ENCODE measurements around the gene PPP2R2B. TPM values are rescaled to one million over a fixed set of nuclear protein-coding genes. Genes with fewer than 3 reads are reported as not detected.

Gene PPP2R2B
- total RNA-seq, 6 experiments from 2014 or later, result 0.15 to 0.77 (median 0.27) TPM

GRCh38 chr5:146889169-146889568 is 10.6 kb upstream of the PPP2R2B start:
- H3K9me3 ChIP-seq, result no peaks in the 10 kb centered on the region
- ATAC-seq (no peak), DNase-seq (no peak)
- TF ChIP-seq POLR2A (IDR thresholded peaks at IDR 0.05) (no peak), CTCF (IDR thresholded peaks at IDR 0.05) (no peak)
- no peak overlapping the region for H3K27ac ChIP-seq
- 80% methylated on average over 1 of the region's 1 CpG for WGBS (ENCODE audit: insufficient coverage, low coverage, low lambda C conversion rate, missing lambda C conversion rate)
- H3K27me3 ChIP-seq, result no peaks in the 10 kb centered on the region
- intact Hi-C loops (cut with DNase I), result no loop called here
- no peaks in the 10 kb centered on the region for H3K36me3 ChIP-seq
- H3K4me3 ChIP-seq, result no peak overlapping the region
- no peaks in the 10 kb centered on the region for H3K4me1 ChIP-seq

GRCh38 chr5:146888351-146888978 is 9.9 kb upstream of the PPP2R2B start:
- intact Hi-C loops (cut with DNase I), result no loop called here
- ATAC-seq (no peak), DNase-seq (no peak)
- H3K4me1 ChIP-seq, result no peaks in the 10 kb centered on the region
- 70% methylated on average over 3 of the region's 3 CpGs for WGBS (ENCODE audit: insufficient coverage, low coverage, low lambda C conversion rate, missing lambda C conversion rate)
- TF ChIP-seq POLR2A (IDR thresholded peaks at IDR 0.05), result no peak
- TF ChIP-seq CTCF (IDR thresholded peaks at IDR 0.05), result no peak
- H3K4me3 ChIP-seq, result no peak overlapping the region
- no peaks in the 10 kb centered on the region for H3K36me3 ChIP-seq
- no peaks in the 10 kb centered on the region for H3K9me3 ChIP-seq
- H3K27ac ChIP-seq, result no peak overlapping the region
- H3K27me3 ChIP-seq, result no peaks in the 10 kb centered on the region

GRCh38 chr5:146884066-146884626 is 5.6 kb upstream of the PPP2R2B start:
- TF ChIP-seq POLR2A (IDR thresholded peaks at IDR 0.05) (no peak), CTCF (IDR thresholded peaks at IDR 0.05) (no peak)
- H3K4me1 ChIP-seq, result no peaks in the 10 kb centered on the region
- no peaks in the 10 kb centered on the region for H3K36me3 ChIP-seq
- intact Hi-C loops (cut with DNase I), result no loop called here
- 47% methylated on average over 5 of the region's 5 CpGs for WGBS (ENCODE audit: insufficient coverage, low coverage, low lambda C conversion rate, missing lambda C conversion rate)
- DNase-seq (no peak), ATAC-seq (no peak)
- H3K27me3 ChIP-seq, result no peaks in the 10 kb centered on the region
- no peak overlapping the region for H3K4me3 ChIP-seq
- H3K27ac ChIP-seq, result no peak overlapping the region
- no peaks in the 10 kb centered on the region for H3K9me3 ChIP-seq

- intact Hi-C loops (cut with DNase I), result no loop called here
- ATAC-seq, result no peak
- DNase-seq, result no peak
- peaks cover 0 to 2% (median under 1%) of the 10 kb centered on the region in 4 donors for H3K4me1 ChIP-seq
- WGBS (ENCODE audit: insufficient coverage, low coverage, low lambda C conversion rate, missing lambda C conversion rate), result 26% methylated on average over 2 of the region's 2 CpGs
- H3K27me3 ChIP-seq, result no peaks in the 10 kb centered on the region
- no peak for TF ChIP-seq POLR2A (IDR thresholded peaks at IDR 0.05)
- TF ChIP-seq CTCF (IDR thresholded peaks at IDR 0.05), result no peak
- no peaks in the 10 kb centered on the region for H3K9me3 ChIP-seq
- no peak overlapping the region for H3K27ac ChIP-seq
- no peaks in the 10 kb centered on the region for H3K36me3 ChIP-seq
- no peak overlapping the region for H3K4me3 ChIP-seq
These were observed 5.0 kb upstream of the PPP2R2B start for GRCh38 chr5:146883511-146883910.
